Gastrocnemius medialis (tissue), 4 donors: ENCODE measurements around the gene DDT.
"Not testable (repeated sequence)": the region's sequence is repeated elsewhere in the genome, so short reads cannot be mapped to it uniquely, and the experiment has no call there.

Source experiments
- POLR2A ChIP-seq, 2 donors: fragments of 450-650 bp; IDR thresholded peaks; one replicate each; pipeline ENCODE4 v1.6.1; 2017; ENCODE audit warnings: antibody characterized with exemption in 2 of 2, mild to moderate bottlenecking in 2 of 2, moderate library complexity in 2 of 2
- TF ChIP-seq, protein P1 (sequence below), 5 experiments: fragments of 450-650 bp in 3 of 5; fragments of 200-600 bp in 2 of 5; sonication (generic) in 2 of 5; IDR thresholded peaks in 4 of 5; conservative IDR thresholded peaks in 1 of 5; 1 replicate in 4 of 5; 2 replicates in 1 of 5; pipeline ENCODE4 v1.5.1; 2016 to 2019; ENCODE audit warnings: antibody characterized with exemption in 5 of 5, mild to moderate bottlenecking in 3 of 5, moderate library complexity in 3 of 5

DNA sequence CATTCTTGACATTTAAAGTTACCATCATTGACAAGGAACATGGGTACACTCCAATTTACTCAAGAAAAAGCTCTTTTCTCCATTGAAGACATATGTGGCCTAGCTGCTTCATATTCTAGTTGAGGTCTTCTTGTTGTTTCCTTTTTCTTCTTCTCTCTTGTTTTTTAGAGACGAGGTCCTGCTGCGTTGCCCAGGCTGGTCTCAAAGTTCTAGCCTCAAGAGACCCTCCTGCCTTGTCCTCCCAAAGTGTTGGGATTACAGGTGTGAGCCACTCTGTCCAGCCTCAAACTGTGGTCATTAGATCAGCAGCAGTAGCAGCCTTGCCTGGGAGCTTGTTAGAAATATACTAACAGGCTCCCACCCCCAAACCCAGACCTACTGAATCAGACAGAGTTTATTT is 18.8 kb upstream of the DDT start:
- not testable (repeated sequence) for TF ChIP-seq POLR2A (IDR thresholded peaks at IDR 0.05)
- TF ChIP-seq, protein P1, sequence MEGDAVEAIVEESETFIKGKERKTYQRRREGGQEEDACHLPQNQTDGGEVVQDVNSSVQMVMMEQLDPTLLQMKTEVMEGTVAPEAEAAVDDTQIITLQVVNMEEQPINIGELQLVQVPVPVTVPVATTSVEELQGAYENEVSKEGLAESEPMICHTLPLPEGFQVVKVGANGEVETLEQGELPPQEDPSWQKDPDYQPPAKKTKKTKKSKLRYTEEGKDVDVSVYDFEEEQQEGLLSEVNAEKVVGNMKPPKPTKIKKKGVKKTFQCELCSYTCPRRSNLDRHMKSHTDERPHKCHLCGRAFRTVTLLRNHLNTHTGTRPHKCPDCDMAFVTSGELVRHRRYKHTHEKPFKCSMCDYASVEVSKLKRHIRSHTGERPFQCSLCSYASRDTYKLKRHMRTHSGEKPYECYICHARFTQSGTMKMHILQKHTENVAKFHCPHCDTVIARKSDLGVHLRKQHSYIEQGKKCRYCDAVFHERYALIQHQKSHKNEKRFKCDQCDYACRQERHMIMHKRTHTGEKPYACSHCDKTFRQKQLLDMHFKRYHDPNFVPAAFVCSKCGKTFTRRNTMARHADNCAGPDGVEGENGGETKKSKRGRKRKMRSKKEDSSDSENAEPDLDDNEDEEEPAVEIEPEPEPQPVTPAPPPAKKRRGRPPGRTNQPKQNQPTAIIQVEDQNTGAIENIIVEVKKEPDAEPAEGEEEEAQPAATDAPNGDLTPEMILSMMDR (IDR thresholded peaks at IDR 0.05 in 4 of 5, conservative IDR thresholded peaks at IDR 0.05 in 1 of 5), result not testable (repeated sequence)
